H9 (cell line): ENCODE data around the gene LMBR1. TPM values are rescaled to one million over a fixed set of nuclear protein-coding genes. Genes with fewer than 3 reads are reported as not detected.

Experiments
- DNase-seq: peaks from one replicate; pipeline ENCODE4 v3.0.0-alpha.2; 2017
- H2AFZ ChIP-seq: one replicate; pipeline ENCODE4 v1.6.1; 2013; ENCODE audit warnings: mild to moderate bottlenecking, low read length, control low read depth, moderate library complexity
- H2AK5ac ChIP-seq: 2 replicates; pipeline ENCODE4 v1.6.1; 2013; ENCODE audit warnings: low read length, control low read depth, mixed read lengths; ENCODE audit not compliant: insufficient read length
- H2BK120ac ChIP-seq: one replicate; pipeline ENCODE4 v1.6.1; 2013; ENCODE audit warnings: low read depth, mild to moderate bottlenecking, low read length, control low read depth, inconsistent platforms; ENCODE audit not compliant: poor library complexity, severe bottlenecking
- H2BK12ac ChIP-seq: 2 replicates; pipeline ENCODE4 v1.6.1; 2013; ENCODE audit warnings: low read length, control low read depth, mixed read lengths, low read depth; ENCODE audit not compliant: insufficient read length
- H2BK15ac ChIP-seq: 2 replicates; pipeline ENCODE4 v1.6.1; 2013; ENCODE audit warnings: low read depth, low read length, control low read depth
- H2BK20ac ChIP-seq: one replicate; pipeline ENCODE4 v1.6.1; 2013; ENCODE audit warnings: low read depth, mild to moderate bottlenecking, low read length, control low read depth, inconsistent platforms; ENCODE audit not compliant: poor library complexity, severe bottlenecking
- H2BK5ac ChIP-seq: 2 replicates; pipeline ENCODE4 v1.6.1; 2013; ENCODE audit warnings: low read length, control low read depth, mixed read lengths; ENCODE audit not compliant: insufficient read length
- H3K14ac ChIP-seq: 2 replicates; pipeline ENCODE4 v1.6.1; 2013; ENCODE audit warnings: low read length, control low read depth; ENCODE audit not compliant: insufficient read depth
- H3K18ac ChIP-seq: 2 replicates; pipeline ENCODE4 v1.6.1; 2013; ENCODE audit warnings: low read depth, mild to moderate bottlenecking, mixed read lengths, low read length, control low read depth; ENCODE audit not compliant: insufficient read length
- H3K23ac ChIP-seq: 2 replicates; pipeline ENCODE4 v1.6.1; 2013; ENCODE audit warnings: low read length, control low read depth, mixed read lengths, low read depth; ENCODE audit not compliant: insufficient read length
- H3K23me2 ChIP-seq: 2 replicates; pipeline ENCODE4 v1.6.1; 2013; ENCODE audit warnings: low read depth, mild to moderate bottlenecking, mixed read lengths, low read length, control low read depth; ENCODE audit not compliant: insufficient read length, poor library complexity, severe bottlenecking
- H3K27ac ChIP-seq: 2 replicates; pipeline ENCODE4 v1.5.1; 2013; ENCODE audit warnings: low read length, control low read depth, mixed read lengths, low read depth; ENCODE audit not compliant: insufficient read length
- H3K27me3 ChIP-seq: 2 replicates; pipeline ENCODE4 v1.6.1; 2013; ENCODE audit warnings: low read length, control low read depth, inconsistent platforms; ENCODE audit not compliant: insufficient read depth
- H3K4ac ChIP-seq: 2 replicates; pipeline ENCODE4 v1.6.1; 2013; ENCODE audit warnings: low read depth, mild to moderate bottlenecking, control low read depth, inconsistent platforms, low read length, moderate library complexity
- H3K4me1 ChIP-seq: 2 replicates; pipeline ENCODE4 v1.6.1; 2013; ENCODE audit warnings: low read length, control low read depth, inconsistent platforms; ENCODE audit not compliant: insufficient read depth
- H3K4me2 ChIP-seq: 2 replicates; pipeline ENCODE4 v1.6.1; 2013; ENCODE audit warnings: low read length, control low read depth, mixed read lengths; ENCODE audit not compliant: insufficient read length, insufficient read depth
- H3K56ac ChIP-seq: 2 replicates; pipeline ENCODE4 v1.6.1; 2013; ENCODE audit warnings: low read depth, mild to moderate bottlenecking, mixed read lengths, low read length, control low read depth; ENCODE audit not compliant: insufficient read length
- H3K79me1 ChIP-seq: 2 replicates; pipeline ENCODE4 v1.6.1; 2013; ENCODE audit warnings: low read depth, mild to moderate bottlenecking, moderate library complexity, low read length, control low read depth, inconsistent platforms; ENCODE audit not compliant: insufficient read depth, poor library complexity, severe bottlenecking
- H3K79me2 ChIP-seq: 2 replicates; pipeline ENCODE4 v1.6.1; 2013; ENCODE audit warnings: low read length, control low read depth, inconsistent platforms; ENCODE audit not compliant: insufficient read depth
- H3K9ac ChIP-seq: 2 replicates; pipeline ENCODE4 v1.6.1; 2013; ENCODE audit warnings: low read length, control low read depth, mixed read lengths; ENCODE audit not compliant: insufficient read length; ENCODE audit errors: extremely low read depth
- H3K9me3 ChIP-seq: one replicate; pipeline ENCODE4 v1.6.1; 2013; ENCODE audit warnings: low read depth, low read length, inconsistent platforms; ENCODE audit not compliant: control insufficient read depth
- H3T11ph ChIP-seq: one replicate; pipeline ENCODE4 v1.6.1; 2013; ENCODE audit warnings: mild to moderate bottlenecking, low read length, control low read depth, inconsistent platforms
- H4K20me1 ChIP-seq: one replicate; pipeline ENCODE4 v1.6.1; 2013; ENCODE audit not compliant: control insufficient read depth, insufficient read length, insufficient read depth
- H4K5ac ChIP-seq: 2 replicates; pipeline ENCODE4 v1.6.1; 2013; ENCODE audit warnings: low read depth, mild to moderate bottlenecking, mixed read lengths, low read length, control low read depth; ENCODE audit not compliant: insufficient read length
- H4K8ac ChIP-seq: replicated peaks from 2 replicates; pipeline ENCODE4 v1.6.1; 2013; ENCODE audit warnings: low read length, control low read depth, mixed read lengths, low read depth; ENCODE audit not compliant: insufficient read length
- H4K91ac ChIP-seq: 2 replicates; pipeline ENCODE4 v1.6.1; 2013; ENCODE audit warnings: low read depth, mild to moderate bottlenecking, moderate library complexity, mixed read lengths, low read length, control low read depth; ENCODE audit not compliant: insufficient read length
- H3K27ac Mint-ChIP-seq, 3 experiments: 2 replicates in 2 of 3; 3 replicates in 1 of 3; pipeline ENCODE4 v1.8.0; 2020 to 2021; ENCODE audit warnings: mixed read lengths in 3 of 3, mild to moderate bottlenecking in 1 of 3, moderate library complexity in 1 of 3
- H3K27me3 Mint-ChIP-seq: 2 replicates; pipeline ENCODE4 v1.8.0; 2021; ENCODE audit warnings: low read depth, mild to moderate bottlenecking, moderate library complexity, mixed read lengths
- H3K36me3 Mint-ChIP-seq, 3 experiments: 2 replicates in 2 of 3; 3 replicates in 1 of 3; pipeline ENCODE4 v1.8.0; 2020 to 2021; ENCODE audit warnings: low read depth in 3 of 3, mixed read lengths in 3 of 3; ENCODE audit not compliant: insufficient read depth in 1 of 3
- H3K4me1 Mint-ChIP-seq, 2 experiments: 2 replicates each; pipeline ENCODE4 v1.8.0; 2020; ENCODE audit warnings: mixed read lengths in 2 of 2
- H3K4me3 Mint-ChIP-seq, 2 experiments: 2 replicates in 1 of 2; 3 replicates in 1 of 2; pipeline ENCODE4 v1.8.0; 2020 to 2021; ENCODE audit warnings: mild to moderate bottlenecking in 2 of 2, mixed read lengths in 2 of 2, moderate library complexity in 1 of 2
- H3K9me3 Mint-ChIP-seq, 2 experiments: 2 replicates in 1 of 2; 3 replicates in 1 of 2; pipeline ENCODE4 v1.8.0; 2020; ENCODE audit warnings: mild to moderate bottlenecking in 2 of 2, mixed read lengths in 2 of 2, moderate library complexity in 1 of 2
- CTCF ChIP-seq: fragments of 200-600 bp; sonication (generic); conservative IDR thresholded peaks from 3 replicates; pipeline ENCODE4 v1.8.0; 2021; ENCODE audit warnings: antibody characterized with exemption, mild to moderate bottlenecking
- WGBS: extraction: QIAGEN DNeasy Blood & Tissue Kit; methylation state at CpG from one replicate; pipeline ENCODE4 v1.1.7; 2013; ENCODE audit warnings: missing lambda C conversion rate, low lambda C conversion rate, mixed read lengths; ENCODE audit not compliant: insufficient read length; ENCODE audit errors: extremely low coverage; 5-methylcytosine and 5-hydroxymethylcytosine counted together
- total RNA-seq: library from RNA; stranded (reverse); gene quantifications from 2 replicates; pipeline ENCODE4 v1.2.1, GENCODE V29; 2021

LMBR1 gene
- total RNA-seq, 1 experiment from 2014 or later: 62.3 TPM

- Mint-ChIP-seq H3K27ac (no peak overlapping the region; a peak in 3 of 7 replicates), H3K27me3 (peaks cover 21% of the 10 kb centered on the region), H3K9me3 (peaks cover 7 to 8% of the 10 kb centered on the region in 2 experiments; a peak in 4 of 5 replicates), H3K4me3 (peak overlapping the region; percentile 75 to 83), H3K36me3 (peaks cover 6 to 12% (median 8%) of the 10 kb centered on the region in 3 experiments; a peak in 5 of 7 replicates), H3K4me1 (peaks cover 16 to 30% of the 10 kb centered on the region in 2 experiments)
- H3K56ac ChIP-seq: no peak overlapping the region
- no peak overlapping the region for H3K4ac ChIP-seq
- no peaks in the 10 kb centered on the region for H3K27me3 ChIP-seq
- H3K9me3 ChIP-seq: no peaks in the 10 kb centered on the region
- no peak overlapping the region for H4K5ac ChIP-seq
- H3K4me2 ChIP-seq: peak overlapping the region; percentile 12
- no peak overlapping the region for H3K27ac ChIP-seq
- H2BK15ac ChIP-seq: no peak overlapping the region
- H2AFZ ChIP-seq: no peak overlapping the region
- no peak overlapping the region for H2BK120ac ChIP-seq
- no peak overlapping the region for H3T11ph ChIP-seq
- no peak overlapping the region for H4K8ac ChIP-seq
- peaks cover 15% of the 10 kb centered on the region for H3K23me2 ChIP-seq
- TF ChIP-seq CTCF: no peak
- peak; percentile 45 for DNase-seq
- H4K91ac ChIP-seq: no peak overlapping the region
- no peak overlapping the region for H2BK12ac ChIP-seq
- H2BK5ac ChIP-seq: no peak overlapping the region
- H3K14ac ChIP-seq: peak overlapping the region; percentile 72
- no peaks in the 10 kb centered on the region for H3K79me1 ChIP-seq
- H3K9ac ChIP-seq: no peak overlapping the region
- H3K23ac ChIP-seq: no peak overlapping the region
- no peaks in the 10 kb centered on the region for H3K79me2 ChIP-seq
- H2AK5ac ChIP-seq: no peak overlapping the region
- peak overlapping the region; percentile 9 for H3K18ac ChIP-seq
- no peaks in the 10 kb centered on the region for H4K20me1 ChIP-seq
- H2BK20ac ChIP-seq: no peak overlapping the region
- no peaks in the 10 kb centered on the region for H3K4me1 ChIP-seq
- no CpG with 5 or more reads among the region's 52 CpGs for WGBS
Measured at GRCh38 chr7:156639426-156640256, 253.3 kb downstream of the LMBR1 start.
